OCI-LY7 (cell line): Measurements from ENCODE around the gene SERGEF.
A peak's percentile ranks its signal among the peaks of the same experiment; 100 is the strongest.

Experiments used
- CTCF ChIP-seq: fragments of 200-600 bp; sonication (generic); conservative IDR thresholded peaks from 2 replicates; pipeline ENCODE4 v1.5.1; 2014; ENCODE audit warnings: mild to moderate bottlenecking, antibody characterized with exemption, low read length, moderate library complexity, mixed read lengths
- EZH2phosphoT487 ChIP-seq: fragments of 200-600 bp; sonication (generic); IDR thresholded peaks from 2 replicates; pipeline ENCODE4 v1.6.1; 2018; ENCODE audit warnings: low read depth, borderline replicate concordance, mild to moderate bottlenecking, mixed run types, antibody characterized with exemption, low read length, moderate library complexity, mixed read lengths

DNA sequence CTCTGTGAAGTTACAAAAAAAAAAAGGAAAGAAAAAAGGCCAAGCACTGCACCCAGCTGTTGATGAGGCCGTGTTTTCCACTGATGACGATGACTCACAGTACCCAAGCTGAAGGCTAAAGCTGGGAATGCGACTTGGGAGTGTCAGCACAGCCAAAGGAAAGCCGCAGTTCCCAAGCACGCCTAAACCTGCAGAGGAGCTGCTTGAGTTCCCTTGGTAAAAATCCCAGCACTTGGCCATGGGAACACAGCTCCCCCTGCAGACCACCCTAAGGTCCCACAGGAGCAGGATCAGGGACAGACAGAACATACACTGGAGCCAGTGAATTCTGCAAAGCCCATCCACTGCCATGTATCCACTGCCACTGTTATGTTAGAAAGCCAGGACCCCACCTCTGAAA is 39.9 kb downstream of the SERGEF start:
- TF ChIP-seq CTCF (peak; percentile 66), EZH2phosphoT487 (no peak)
